OCI-LY7 (cell line): Measurements from ENCODE around the gene DNM2. TPM values are rescaled to one million over a fixed set of nuclear protein-coding genes. Genes with fewer than 3 reads are reported as not detected.
"Not testable (repeated sequence)": the region's sequence is repeated elsewhere in the genome, so short reads cannot be mapped to it uniquely, and the experiment has no call there.

Experiments used
- BruUV-seq: library from RNA; stranded (reverse); fragments of 400-500 nt; replicated peaks from 2 replicates; lab custom pipeline; 2021; lab: Mats Ljungman, UMichigan
- CTCF ChIA-PET: fragments of 300-600 bp; sonication (Branson Sonifier 250); formaldehyde crosslinking; loops from one replicate; lab custom pipeline; 2022; ENCODE audit warnings: antibody characterized with exemption; ENCODE audit not compliant: unreplicated experiment; lab: Charles Lee
- POLR2A ChIA-PET: fragments of 300-600 bp; sonication (Branson Sonifier 250); formaldehyde crosslinking; loops from one replicate; lab custom pipeline; 2022; ENCODE audit warnings: antibody characterized with exemption; lab: Charles Lee
- DNase-seq: peaks from one replicate; pipeline ENCODE4 v3.0.0-alpha.2; 2015; ENCODE audit warnings: low spot score
- H2AFZ ChIP-seq: fragments of 200-600 bp; sonication (generic), shearing (Covaris generic); 2 replicates; pipeline ENCODE4 v1.6.1; 2014; ENCODE audit warnings: mild to moderate bottlenecking, antibody characterized with exemption, low read length, moderate library complexity
- H3K27ac ChIP-seq: fragments of 200-600 bp; sonication (generic); 2 replicates; pipeline ENCODE4 v1.5.1; 2014; ENCODE audit warnings: mixed run types, low read depth, mild to moderate bottlenecking, moderate library complexity, low read length, inconsistent platforms; ENCODE audit not compliant: poor library complexity, severe bottlenecking
- H3K36me3 ChIP-seq: fragments of 200-600 bp; sonication (generic); 2 replicates; pipeline ENCODE4 v1.6.1; 2014; ENCODE audit warnings: mild to moderate bottlenecking, antibody characterized with exemption, low read length, moderate library complexity, mixed read lengths; ENCODE audit not compliant: insufficient read depth
- H3K4me1 ChIP-seq: fragments of 200-600 bp; sonication (generic); 2 replicates; pipeline ENCODE4 v1.5.1; 2014; ENCODE audit warnings: mild to moderate bottlenecking, low read length; ENCODE audit not compliant: insufficient read depth, poor library complexity, severe bottlenecking
- H3K4me2 ChIP-seq: fragments of 200-600 bp; sonication (generic); 2 replicates; pipeline ENCODE4 v1.6.1; 2014; ENCODE audit warnings: mild to moderate bottlenecking, low read length
- H3K4me3 ChIP-seq: fragments of 200-600 bp; sonication (generic); 2 replicates; pipeline ENCODE4 v1.5.1; 2014; ENCODE audit warnings: mild to moderate bottlenecking, low read depth, low read length; ENCODE audit not compliant: poor library complexity, severe bottlenecking
- H3K79me2 ChIP-seq: fragments of 200-600 bp; sonication (generic); 2 replicates; pipeline ENCODE4 v1.6.1; 2016; ENCODE audit warnings: low read depth, mild to moderate bottlenecking, low read length, moderate library complexity, mixed read lengths; ENCODE audit not compliant: insufficient read depth
- H3K9me2 ChIP-seq: fragments of 200-600 bp; sonication (generic); 2 replicates; pipeline ENCODE4 v1.6.1; 2016; ENCODE audit warnings: mild to moderate bottlenecking, low read length, mixed read lengths; ENCODE audit not compliant: insufficient read depth
- H3K9me3 ChIP-seq: fragments of 200-600 bp; sonication (generic); 2 replicates; pipeline ENCODE4 v1.6.1; 2014; ENCODE audit warnings: mild to moderate bottlenecking, mixed run types, low read length, mixed read lengths
- H4K20me1 ChIP-seq: fragments of 200-600 bp; sonication (generic); 2 replicates; pipeline ENCODE4 v1.6.1; 2014; ENCODE audit warnings: mild to moderate bottlenecking, antibody characterized with exemption, low read length, moderate library complexity, mixed read lengths; ENCODE audit not compliant: insufficient read depth
- EZH2phosphoT487 ChIP-seq: fragments of 200-600 bp; sonication (generic); IDR thresholded peaks from 2 replicates; pipeline ENCODE4 v1.6.1; 2018; ENCODE audit warnings: low read depth, borderline replicate concordance, mild to moderate bottlenecking, mixed run types, antibody characterized with exemption, low read length, moderate library complexity, mixed read lengths
- intact Hi-C: fragments of 100-400 bp; cut with micrococcal nuclease; formaldehyde crosslinking; loops from one replicate; pipeline ENCODE4 v1.10.0; 2022; ENCODE audit not compliant: unreplicated experiment
- total RNA-seq, 2 experiments: library from RNA; depleted of rRNA in 1 of 2; stranded (reverse); fragments of >200 nt in 1 of 2; shearing (Covaris generic) in 1 of 2; gene quantifications; 2 replicates each; pipeline ENCODE4 v1.2.3, GENCODE V29; 2014 to 2022
- TF ChIP-seq, protein P1 (sequence below): fragments of 200-600 bp; sonication (generic); conservative IDR thresholded peaks from 2 replicates; pipeline ENCODE4 v1.5.1; 2014; ENCODE audit warnings: mild to moderate bottlenecking, antibody characterized with exemption, low read length, moderate library complexity, mixed read lengths

Gene DNM2
- total RNA-seq, 2 experiments from 2014 or later, result 139 to 165 TPM

DNA sequence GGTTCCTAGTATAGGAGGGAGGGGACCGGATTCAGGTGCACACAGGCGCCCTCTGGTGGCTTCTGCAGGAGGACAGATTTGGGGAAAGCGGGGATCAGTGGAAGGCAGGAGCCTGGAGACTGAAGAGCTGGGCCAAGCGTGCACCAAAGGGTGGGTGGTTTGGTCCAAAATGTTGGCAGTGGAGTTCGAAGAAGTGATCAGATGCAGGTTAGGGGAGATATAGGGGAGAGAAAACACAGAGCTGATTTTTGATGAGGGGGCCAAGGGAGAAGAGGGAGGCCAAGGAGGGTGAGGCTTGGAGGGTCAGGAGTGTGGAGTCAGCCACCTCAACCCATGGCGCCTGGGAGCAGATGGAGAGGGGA lies 146.6 kb downstream of the DNM2 start:
- DNase-seq, result peak; percentile 85
- ChIA-PET POLR2A (interaction anchor here (0.5 to 1.2 kb wide), 4 partner anchors 10 to 565 kb away, joined by 3 to 6 read pairs (median 4); partner anchors contain the start of gene TMED1), CTCF (interaction anchor here (0.6 to 1.3 kb wide), 6 partner anchors 8 to 147 kb away, joined by 3 to 7 read pairs (median 4); partner anchors contain the start of genes DNM2 and TMED1)
- Histone ChIP-seq H3K36me3 (no peaks in the 10 kb centered on the region), H3K4me1 (peaks cover 38% of the 10 kb centered on the region), H3K4me2 (peak overlapping the region; percentile 50), H2AFZ (peak overlapping the region; percentile 79; the same call in 1 of the 2 replicates), H3K9me3 (no peaks in the 10 kb centered on the region), H3K79me2 (no peaks in the 10 kb centered on the region), H3K4me3 (no peak overlapping the region), H3K27ac (no peak overlapping the region), H4K20me1 (no peaks in the 10 kb centered on the region), H3K9me2 (no peaks in the 10 kb centered on the region)
- no peak for TF ChIP-seq EZH2phosphoT487
- TF ChIP-seq, protein P1, sequence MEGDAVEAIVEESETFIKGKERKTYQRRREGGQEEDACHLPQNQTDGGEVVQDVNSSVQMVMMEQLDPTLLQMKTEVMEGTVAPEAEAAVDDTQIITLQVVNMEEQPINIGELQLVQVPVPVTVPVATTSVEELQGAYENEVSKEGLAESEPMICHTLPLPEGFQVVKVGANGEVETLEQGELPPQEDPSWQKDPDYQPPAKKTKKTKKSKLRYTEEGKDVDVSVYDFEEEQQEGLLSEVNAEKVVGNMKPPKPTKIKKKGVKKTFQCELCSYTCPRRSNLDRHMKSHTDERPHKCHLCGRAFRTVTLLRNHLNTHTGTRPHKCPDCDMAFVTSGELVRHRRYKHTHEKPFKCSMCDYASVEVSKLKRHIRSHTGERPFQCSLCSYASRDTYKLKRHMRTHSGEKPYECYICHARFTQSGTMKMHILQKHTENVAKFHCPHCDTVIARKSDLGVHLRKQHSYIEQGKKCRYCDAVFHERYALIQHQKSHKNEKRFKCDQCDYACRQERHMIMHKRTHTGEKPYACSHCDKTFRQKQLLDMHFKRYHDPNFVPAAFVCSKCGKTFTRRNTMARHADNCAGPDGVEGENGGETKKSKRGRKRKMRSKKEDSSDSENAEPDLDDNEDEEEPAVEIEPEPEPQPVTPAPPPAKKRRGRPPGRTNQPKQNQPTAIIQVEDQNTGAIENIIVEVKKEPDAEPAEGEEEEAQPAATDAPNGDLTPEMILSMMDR, result peak; percentile 98
- no TSS peak for BruUV-seq
- intact Hi-C loops, result loop anchor here (1.0 to 2.0 kb wide), 2 partner anchors 28 to 147 kb away; partner anchors contain the start of gene TMED1

DNA sequence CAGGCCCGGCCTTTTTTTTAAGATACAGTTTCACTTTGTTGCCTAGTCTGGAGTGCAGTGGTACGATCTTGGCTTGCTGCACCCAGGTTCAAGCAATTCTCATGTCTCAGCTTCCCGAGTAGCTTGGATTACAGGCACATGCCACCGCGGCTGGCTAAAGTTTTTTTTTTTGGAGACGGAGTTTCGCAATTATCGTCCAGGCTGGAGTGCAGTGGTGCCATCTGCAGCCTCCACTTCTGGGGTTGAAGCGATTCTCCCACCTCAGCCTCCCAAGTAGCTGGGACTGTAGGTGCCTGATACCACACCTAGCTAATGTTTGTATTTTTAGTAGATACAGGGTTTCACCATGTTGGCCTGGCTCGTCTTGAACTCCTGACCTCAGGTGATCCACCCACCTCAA lies 148.6 kb downstream of the DNM2 start:
- no TSS peak for BruUV-seq
- Histone ChIP-seq H3K36me3 (no peaks in the 10 kb centered on the region), H2AFZ (no peak overlapping the region), H3K9me3 (no peaks in the 10 kb centered on the region), H3K4me1 (peaks cover 49% of the 10 kb centered on the region), H3K79me2 (no peaks in the 10 kb centered on the region), H3K4me2 (no peak overlapping the region), H4K20me1 (no peaks in the 10 kb centered on the region), H3K4me3 (no peak overlapping the region), H3K27ac (peak overlapping the region; percentile 90), H3K9me2 (no peaks in the 10 kb centered on the region)
- DNase-seq, result no peak
- intact Hi-C loops, result no loop called here
- POLR2A ChIA-PET, result interaction anchor here (1.4 kb wide), 1 partner anchor 31 kb away, joined by 3 read pairs; the partner anchor contains the start of gene TMED1
- CTCF ChIA-PET, result interaction anchor here (1.5 kb wide), 1 partner anchor 31 kb away, joined by 6 read pairs; the partner anchor contains the start of gene TMED1
- TF ChIP-seq, protein P1, result no peak
- no peak for TF ChIP-seq EZH2phosphoT487

DNA sequence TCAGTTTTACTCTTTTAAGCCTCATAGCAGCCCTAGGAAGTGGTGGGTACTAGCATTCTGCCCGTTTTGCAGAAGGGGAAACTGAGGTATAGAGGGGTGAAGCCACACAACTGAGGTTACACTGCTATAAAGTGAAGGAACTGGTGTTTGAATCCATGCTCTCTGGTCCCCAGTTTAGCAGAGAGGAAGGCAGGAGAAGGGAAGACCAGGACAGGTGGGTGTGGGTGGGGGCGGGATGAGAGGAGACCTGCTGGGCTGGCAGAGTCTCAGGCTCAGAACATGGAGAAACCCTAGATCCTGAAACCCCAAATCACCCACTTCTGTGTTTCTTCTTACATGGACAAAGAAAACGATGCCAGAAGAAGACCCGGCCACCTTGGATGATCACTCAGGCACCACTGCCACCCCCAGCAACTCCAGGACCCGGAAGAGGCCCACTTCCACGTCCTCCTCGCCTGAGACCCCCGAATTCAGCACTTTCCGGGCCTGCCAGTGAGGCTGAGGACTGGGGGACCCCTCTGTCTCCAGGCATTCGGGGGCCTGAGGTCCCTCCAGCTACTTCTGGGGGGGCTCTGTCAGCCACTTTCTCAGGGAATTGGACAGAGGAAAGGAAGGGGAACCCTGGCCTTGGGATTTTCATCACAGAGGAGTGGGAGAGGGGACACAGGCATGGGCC lies 151.1 kb downstream of the DNM2 start:
- Histone ChIP-seq H3K79me2 (peaks cover 23% of the 10 kb centered on the region), H3K27ac (peak overlapping the region; percentile 90), H2AFZ (no peak overlapping the region), H3K4me2 (peak overlapping the region; percentile 82), H4K20me1 (no peaks in the 10 kb centered on the region), H3K4me1 (peaks cover 59% of the 10 kb centered on the region), H3K9me3 (no peaks in the 10 kb centered on the region), H3K36me3 (peaks cover 2% of the 10 kb centered on the region; the same call in 1 of the 2 replicates), H3K4me3 (peak overlapping the region; percentile 62), H3K9me2 (no peaks in the 10 kb centered on the region)
- TF ChIP-seq, protein P1, result no peak
- TF ChIP-seq EZH2phosphoT487, result no peak
- no peak for DNase-seq
- ChIA-PET POLR2A (no interaction called here), CTCF (no interaction called here)
- no TSS peak for BruUV-seq
- intact Hi-C loops, result no loop called here

DNA sequence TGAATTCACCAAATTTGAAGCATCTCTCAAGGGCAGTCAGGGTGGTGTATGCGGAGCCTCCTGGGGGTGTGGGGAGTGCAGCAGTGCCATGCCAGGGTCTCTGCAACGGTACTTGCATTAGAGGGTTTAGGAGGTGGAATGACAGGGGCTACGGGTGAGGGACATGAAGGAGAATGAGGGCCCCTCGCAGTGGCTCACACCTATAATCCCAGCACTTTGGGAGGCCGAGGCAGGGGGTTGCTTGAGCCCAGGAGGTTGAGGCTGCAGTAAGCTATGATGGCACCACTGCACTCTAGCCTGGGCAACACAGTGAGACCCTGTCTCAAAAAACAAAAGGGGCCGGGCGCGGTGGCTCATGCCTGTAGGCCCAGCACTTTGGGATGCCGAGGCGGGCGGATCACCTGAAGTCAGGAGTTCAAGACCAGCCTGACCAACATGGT lies 152.0 kb downstream of the DNM2 start:
- H3K9me3 ChIP-seq, H3K9me2 ChIP-seq, H3K36me3 ChIP-seq, H2AFZ ChIP-seq, BruUV-seq, DNase-seq, CTCF ChIA-PET, H3K4me3 ChIP-seq, H4K20me1 ChIP-seq: not testable (repeated sequence)
- intact Hi-C loops, result loop anchor here (10.0 kb wide), 1 partner anchor 305 kb away; the partner anchor contains the start of genes CDKN2D and KRI1
- POLR2A ChIA-PET, result interaction anchor here (1.4 kb wide), 1 partner anchor 19 kb away, joined by 6 read pairs; no protein-coding TSS in a partner anchor
- Histone ChIP-seq H3K4me2 (peak overlapping the region; percentile 82; the same call in 1 of the 2 replicates), H3K27ac (peak overlapping the region; percentile 90), H3K79me2 (peaks cover 31% of the 10 kb centered on the region), H3K4me1 (peaks cover 54% of the 10 kb centered on the region)
